RCC 7860 (cell line): ENCODE data around the gene RAB9A.
"Not testable (repeated sequence)": the region's sequence is repeated elsewhere in the genome, so short reads cannot be mapped to it uniquely, and the experiment has no call there.

Source experiments
- DNase-seq: peaks from one replicate; pipeline ENCODE4 v3.0.0-alpha.2; 2015; ENCODE audit warnings: low spot score
- FAIRE-seq: peaks from 2 replicates; lab custom pipeline; 2012; peaks lifted over from hg19 to GRCh38; lab: Jason Lieb, UNC

RAB9A gene

GRCh38 chrX:13698432-13698831 is 9.5 kb downstream of the RAB9A start:
- FAIRE-seq = no peak
- no peak for DNase-seq

GRCh38 chrX:13699183-13699826 is 10.4 kb downstream of the RAB9A start:
- DNase-seq (no peak), FAIRE-seq (no peak)

GRCh38 chrX:13700380-13700779 is 11.5 kb downstream of the RAB9A start:
- no peak for DNase-seq
- FAIRE-seq = no peak

GRCh38 chrX:13702111-13702789 is 13.3 kb downstream of the RAB9A start:
- no peak for FAIRE-seq
- no peak for DNase-seq

GRCh38 chrX:13703135-13703534 is 14.2 kb downstream of the RAB9A start:
- DNase-seq = no peak
- FAIRE-seq = no peak

GRCh38 chrX:13703589-13703988 is 14.7 kb downstream of the RAB9A start:
- DNase-seq = no peak
- no peak for FAIRE-seq

GRCh38 chrX:13711141-13711540 is 22.2 kb downstream of the RAB9A start:
- FAIRE-seq = no peak

GRCh38 chrX:13716455-13716854 is 27.5 kb downstream of the RAB9A start:
- DNase-seq (no peak), FAIRE-seq (peak; percentile 7)

More at GRCh38 chrX:13711141-13711540, 22.2 kb downstream of the RAB9A start:
- no peak for DNase-seq

- DNase-seq (no peak), FAIRE-seq (no peak)
Observed at GRCh38 chrX:13716905-13717304, 28.0 kb downstream of the RAB9A start.

GRCh38 chrX:13717700-13718472 is 29.0 kb downstream of the RAB9A start:
- FAIRE-seq (no peak), DNase-seq (no peak)

- FAIRE-seq = no peak
- DNase-seq = no peak
Observed at GRCh38 chrX:13719192-13719856, 30.4 kb downstream of the RAB9A start.

GRCh38 chrX:13721371-13721770 is 32.4 kb downstream of the RAB9A start:
- FAIRE-seq = no peak
- DNase-seq = no peak

- FAIRE-seq = no peak
- no peak for DNase-seq
Observed at GRCh38 chrX:13721819-13722519, 33.0 kb downstream of the RAB9A start.

GRCh38 chrX:13724878-13725277 is 36.0 kb downstream of the RAB9A start:
- DNase-seq, FAIRE-seq: not testable (repeated sequence)

GRCh38 chrX:13726583-13726982 is 37.7 kb downstream of the RAB9A start:
- not testable (repeated sequence) for DNase-seq, FAIRE-seq

- FAIRE-seq, DNase-seq: not testable (repeated sequence)
Observed at GRCh38 chrX:13730523-13730922, 41.6 kb downstream of the RAB9A start.

- FAIRE-seq (no peak), DNase-seq (no peak)
Observed at GRCh38 chrX:13732246-13733067, 43.5 kb downstream of the RAB9A start.

- DNase-seq (no peak), FAIRE-seq (no peak)
Observed at GRCh38 chrX:13733506-13733905, 44.6 kb downstream of the RAB9A start.

- DNase-seq (peak; percentile 87), FAIRE-seq (peak; percentile 86)
Observed at GRCh38 chrX:13734278-13735172, 45.6 kb downstream of the RAB9A start, which contains the start of the genes OFD1 and TRAPPC2. Gene OFD1 (plus strand): TSS chrX:13734748. CDS start chrX:13735072, 324 bp downstream. Gene TRAPPC2 (minus strand): TSS chrX:13734620. CDS start chrX:13719963, 14,657 bp downstream.
